ENCODE measurements around the gene TCF21.
"Not testable (repeated sequence)": the region's sequence is repeated elsewhere in the genome, so short reads cannot be mapped to it uniquely, and the experiment has no call there.

Gene TCF21

DNA sequence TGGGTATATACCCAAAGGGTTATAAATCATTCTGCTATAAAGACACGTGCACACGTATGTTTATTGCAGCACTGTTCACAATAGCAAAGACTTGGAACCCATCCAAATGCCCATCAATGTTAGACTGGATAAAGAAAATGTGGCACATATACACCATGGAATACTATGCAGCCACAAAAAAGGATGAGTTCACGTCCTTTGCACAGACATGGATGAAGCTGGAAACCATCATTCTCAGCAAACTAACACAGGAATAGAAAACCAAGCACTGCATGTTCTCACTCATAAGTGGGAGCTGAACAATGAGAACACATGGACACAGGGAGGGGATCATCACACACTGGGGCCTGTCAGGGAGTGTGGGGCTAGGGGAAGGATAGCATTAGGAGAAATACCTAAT lies 47.4 kb downstream of the TCF21 start:
- DNase-seq = not testable (repeated sequence)

DNA sequence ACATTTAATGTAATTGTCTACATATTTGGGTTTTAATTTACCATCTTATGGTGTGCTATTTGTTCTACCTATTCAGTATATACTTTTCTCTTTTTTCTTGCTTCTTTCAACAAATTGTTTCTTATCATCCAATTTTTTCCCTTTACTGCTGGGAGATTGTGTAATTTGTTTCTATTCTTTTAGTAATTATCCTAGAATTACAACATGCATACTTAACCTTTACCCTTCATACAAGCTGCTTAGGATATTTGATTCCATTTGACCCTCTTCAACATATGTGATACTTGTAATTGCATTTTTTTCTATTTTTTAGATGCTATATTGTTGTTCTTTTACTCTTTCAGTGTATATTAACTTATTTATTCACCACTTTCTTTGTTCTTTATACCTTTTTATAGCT lies 49.0 kb downstream of the TCF21 start:
- no peak for DNase-seq

DNA sequence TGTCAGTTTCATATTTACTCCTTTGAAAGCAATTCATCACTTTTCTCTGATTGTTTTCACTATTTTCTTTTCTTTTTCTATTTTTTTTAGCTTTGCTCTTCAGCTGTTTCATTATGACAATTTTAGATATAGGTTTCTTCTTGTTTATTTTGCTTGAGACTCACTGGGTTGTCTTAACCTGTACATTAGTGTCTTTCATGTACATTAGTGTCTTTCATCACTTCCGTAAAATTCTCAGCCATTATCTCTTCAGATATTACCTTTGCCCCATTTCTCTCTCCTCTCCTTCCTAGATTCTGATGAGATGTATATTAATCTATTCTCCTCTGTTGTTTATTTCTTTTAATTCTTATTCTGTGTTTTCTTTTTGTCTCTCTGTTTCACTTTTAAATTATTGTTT lies 49.6 kb downstream of the TCF21 start:
- no peak for DNase-seq

DNA sequence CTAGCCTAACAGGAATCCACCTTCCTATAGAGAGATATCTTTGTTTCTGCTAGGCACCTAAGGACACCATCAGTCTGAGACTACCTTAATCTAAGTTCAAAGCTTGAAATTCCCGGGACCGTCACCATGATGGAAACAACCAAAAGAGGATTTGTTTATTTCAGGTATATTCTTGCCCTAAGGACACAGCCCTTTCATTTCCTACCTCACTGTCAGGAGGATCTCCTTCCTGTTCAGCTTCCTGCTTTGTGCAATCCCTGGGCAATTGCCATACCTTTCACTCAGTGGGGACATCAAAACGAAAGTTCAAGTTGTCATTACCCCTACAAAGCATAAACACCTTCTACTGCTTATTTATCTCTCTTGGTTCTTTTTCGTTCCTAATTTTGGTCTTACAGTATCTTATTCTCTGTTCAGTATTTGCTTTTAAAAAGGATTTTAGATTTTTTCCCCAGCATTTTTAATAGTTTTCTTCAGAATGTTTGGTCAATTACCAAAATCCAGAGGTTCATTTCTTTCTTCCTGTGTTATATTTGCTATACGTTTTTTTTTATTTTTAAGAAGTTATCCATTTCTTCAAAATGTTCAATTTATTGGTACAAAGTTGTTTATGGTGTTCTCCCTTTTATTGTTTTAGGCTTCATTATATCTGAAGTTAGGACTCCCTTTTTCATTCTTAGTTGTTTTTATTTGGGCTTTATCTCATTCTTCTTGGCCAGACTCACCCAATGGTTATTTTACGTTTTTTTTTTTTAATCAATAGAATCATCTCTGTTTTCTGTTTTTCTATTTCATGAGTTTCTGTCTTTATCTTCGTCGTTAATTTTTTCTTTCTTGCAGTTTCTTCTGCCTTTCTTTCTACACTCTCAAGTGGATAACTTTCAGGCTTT lies 51.1 kb downstream of the TCF21 start:
- no peak for DNase-seq
